ENCODE measurements around the gene ERBB4.

Gene ERBB4

DNA sequence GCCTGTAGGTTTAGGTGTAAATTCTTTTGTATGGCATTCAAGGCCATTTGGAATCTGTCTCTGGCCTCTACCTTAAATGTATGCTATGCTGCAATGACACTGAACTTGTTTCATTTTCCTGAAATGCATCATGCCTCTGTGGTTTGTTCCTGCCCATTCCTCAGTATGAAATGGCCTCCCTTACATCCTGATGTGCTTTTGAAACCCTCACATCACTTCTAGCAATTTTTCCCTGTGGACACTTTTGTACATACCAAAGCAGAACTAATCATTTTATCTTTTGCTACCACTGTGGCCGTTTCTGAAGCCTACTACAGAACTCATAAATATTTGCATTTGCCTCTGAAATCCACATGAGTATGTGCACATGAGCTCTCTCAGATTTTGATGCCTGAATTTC, 557.2 kb downstream of the ERBB4 start:
- DNase-seq, result no peak

DNA sequence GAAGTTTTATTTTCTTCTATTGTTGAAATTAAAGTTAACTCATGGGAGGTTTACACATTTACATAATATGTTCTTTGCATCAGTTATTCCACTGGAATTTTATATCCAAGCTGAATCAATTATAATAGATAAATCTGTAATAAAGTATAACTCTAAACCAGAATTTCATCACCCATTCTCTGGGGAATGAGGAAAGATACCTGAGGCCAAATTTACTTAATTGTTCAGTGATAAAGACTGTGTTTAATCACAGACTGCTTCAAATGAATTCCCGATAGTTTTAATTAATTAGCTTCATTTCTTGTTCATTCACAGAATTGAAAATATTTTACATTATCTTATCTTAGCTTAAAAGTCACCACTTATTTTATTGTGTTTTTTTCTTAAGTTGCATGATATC, 562.5 kb downstream of the ERBB4 start:
- DNase-seq, result no peak

DNA sequence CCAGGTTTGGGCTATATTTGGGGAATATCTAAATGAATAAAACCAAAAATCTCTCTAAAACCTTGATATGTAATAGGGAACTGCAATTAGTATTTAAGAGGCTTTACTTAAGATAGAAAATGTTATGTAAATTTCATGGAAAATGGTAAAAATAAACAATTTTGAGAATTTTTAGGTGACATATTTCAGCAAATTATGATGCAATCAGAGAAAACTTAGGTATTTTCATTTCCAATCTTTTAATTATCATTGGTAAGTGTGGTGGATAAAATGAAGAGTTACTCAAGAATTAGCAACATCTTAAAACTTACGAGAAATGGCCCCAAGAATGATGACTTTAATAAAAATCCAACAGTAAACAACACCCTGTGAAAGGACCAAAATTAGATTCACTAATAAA, 571.4 kb downstream of the ERBB4 start:
- no peak for DNase-seq

DNA sequence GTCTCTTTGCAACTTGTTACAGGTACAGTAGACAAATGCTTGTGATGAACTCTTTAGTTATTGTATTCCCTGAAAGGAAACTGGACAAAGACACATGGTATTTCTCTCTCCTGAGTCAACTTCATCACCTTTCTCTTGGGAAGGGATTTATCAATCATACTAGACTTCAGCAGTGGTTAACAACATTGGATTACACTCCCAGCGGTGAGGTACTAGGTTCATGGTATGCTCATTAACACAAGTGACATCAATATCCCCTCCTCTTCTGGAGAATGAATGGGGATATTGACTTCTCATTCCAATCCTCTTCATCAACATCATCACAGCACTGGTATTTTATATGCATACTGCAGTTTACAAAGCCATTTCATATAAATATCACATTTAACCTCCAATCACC, 574.6 kb downstream of the ERBB4 start:
- no peak for DNase-seq

DNA sequence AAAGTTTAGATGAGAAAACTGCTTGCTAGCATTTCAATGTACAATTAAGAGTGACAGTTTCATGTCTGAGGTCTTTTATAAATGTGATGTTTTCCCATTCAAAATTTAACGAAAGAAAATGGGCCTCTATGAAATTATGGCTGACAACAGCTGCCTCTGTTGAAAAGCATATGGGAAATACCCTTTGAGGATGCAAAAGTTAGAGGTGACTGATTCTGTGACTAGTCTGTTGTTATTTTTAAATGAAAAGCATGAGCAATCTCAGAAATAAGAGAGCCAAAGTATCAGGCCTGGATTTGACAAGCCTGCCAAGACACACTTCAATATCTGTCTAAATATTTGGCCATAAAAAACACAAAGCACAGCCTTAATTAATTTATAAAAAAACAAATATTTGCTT, 580.8 kb downstream of the ERBB4 start:
- DNase-seq, result no peak

DNA sequence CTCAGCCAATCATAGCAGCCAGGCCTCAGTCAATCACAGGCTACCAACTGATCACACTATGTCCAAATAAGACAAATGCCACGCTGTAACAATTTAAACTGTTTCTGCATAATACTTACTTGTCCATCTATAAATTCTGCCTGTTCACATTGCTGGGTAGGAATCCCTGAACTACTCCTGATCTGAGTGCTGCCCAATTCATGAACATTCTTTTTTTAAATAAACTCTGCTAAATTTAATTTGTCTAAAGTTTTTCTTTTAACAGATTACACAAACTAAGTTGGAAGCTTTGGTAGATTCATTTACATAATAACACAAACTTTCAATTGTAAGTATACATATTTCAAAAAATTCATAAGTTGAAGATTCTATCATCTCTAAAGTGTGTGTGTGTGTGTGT, 583.0 kb downstream of the ERBB4 start:
- DNase-seq, result no peak

DNA sequence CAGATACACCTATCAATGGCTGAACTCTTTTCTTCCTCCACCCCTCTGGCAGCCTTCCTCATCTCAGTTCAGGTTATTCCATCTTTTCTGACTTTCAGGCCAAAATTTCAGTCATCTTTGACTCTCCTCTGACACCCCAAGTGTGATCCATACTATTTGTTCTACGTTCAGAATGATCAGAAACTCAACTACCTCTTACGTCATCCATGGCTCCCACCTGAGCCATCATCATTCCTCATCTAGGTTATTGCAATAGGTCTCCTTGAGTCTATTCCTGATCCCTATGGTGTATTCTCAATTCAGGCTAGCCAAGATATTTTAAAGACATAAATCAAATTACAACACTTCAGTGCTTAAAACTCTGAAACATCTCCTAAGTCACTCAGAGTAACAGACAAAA, 589.7 kb downstream of the ERBB4 start:
- DNase-seq, result no peak

GRCh38 chr2:211946960-211947359, 591.6 kb downstream of the ERBB4 start:
- no peak for DNase-seq

GRCh38 chr2:211944572-211944971, 594.0 kb downstream of the ERBB4 start:
- no peak for DNase-seq

DNA sequence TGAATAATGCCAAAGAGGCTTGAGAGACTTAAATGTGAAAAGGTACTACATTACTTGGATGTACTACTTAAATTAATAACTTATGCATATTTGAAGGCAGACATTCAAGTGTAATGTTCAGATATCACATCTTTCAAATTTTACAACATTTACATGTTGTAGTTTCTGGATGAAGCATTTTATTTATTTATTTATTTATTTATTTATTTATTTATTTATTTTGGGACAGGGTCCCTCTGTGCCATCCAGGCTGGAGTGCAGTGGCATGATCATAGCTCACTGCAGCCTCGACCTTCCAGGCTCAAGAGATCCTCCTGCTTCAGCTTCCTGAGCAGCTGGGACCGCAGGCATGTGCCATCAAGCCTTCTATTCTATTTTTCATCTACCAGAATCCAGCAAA, 596.4 kb downstream of the ERBB4 start:
- DNase-seq, result no peak

DNA sequence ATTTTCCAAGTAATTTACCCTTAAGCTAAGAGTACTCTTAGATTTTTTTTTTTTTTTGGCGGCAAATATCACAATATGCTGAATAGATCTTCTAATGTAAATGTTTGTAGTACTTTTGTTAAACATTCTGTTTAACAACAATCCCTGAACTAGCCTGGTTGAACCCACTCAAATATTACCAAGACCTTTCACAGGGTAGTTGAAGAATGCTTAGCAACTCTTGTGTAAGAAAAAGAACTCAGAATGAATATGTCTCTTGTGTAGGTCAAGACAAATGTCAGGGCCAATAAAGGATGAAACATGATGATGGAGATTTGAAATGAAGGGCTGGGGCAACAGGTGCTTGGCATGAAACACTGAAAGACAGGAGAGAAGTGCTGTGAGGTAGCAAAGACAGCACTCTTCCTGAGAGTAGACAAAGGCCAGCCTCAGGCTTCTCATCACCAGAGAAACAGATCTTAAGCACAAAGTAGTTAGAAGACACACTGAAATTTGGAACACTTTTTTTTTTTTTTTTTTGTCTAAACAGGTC, 597.3 kb downstream of the ERBB4 start:
- DNase-seq, result no peak

DNA sequence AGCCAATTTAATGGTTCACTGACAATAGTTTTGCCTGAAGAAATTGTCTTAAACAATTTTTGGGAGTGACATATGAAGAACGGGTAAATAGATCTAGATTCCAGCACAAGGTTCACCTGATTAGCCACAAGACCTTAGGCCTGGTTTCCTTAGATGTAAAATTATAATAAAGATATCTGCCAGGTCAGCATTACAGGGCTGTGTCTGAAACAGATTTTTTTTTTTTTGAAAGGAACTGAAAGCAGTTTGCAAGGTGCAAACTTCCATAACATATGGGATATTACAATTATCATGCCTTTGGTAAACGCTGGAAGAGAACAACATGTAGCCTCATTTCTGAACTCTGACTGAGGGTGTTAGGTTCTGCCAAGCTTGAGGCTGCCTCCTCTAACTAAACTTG, 599.4 kb downstream of the ERBB4 start:
- DNase-seq, result no peak

DNA sequence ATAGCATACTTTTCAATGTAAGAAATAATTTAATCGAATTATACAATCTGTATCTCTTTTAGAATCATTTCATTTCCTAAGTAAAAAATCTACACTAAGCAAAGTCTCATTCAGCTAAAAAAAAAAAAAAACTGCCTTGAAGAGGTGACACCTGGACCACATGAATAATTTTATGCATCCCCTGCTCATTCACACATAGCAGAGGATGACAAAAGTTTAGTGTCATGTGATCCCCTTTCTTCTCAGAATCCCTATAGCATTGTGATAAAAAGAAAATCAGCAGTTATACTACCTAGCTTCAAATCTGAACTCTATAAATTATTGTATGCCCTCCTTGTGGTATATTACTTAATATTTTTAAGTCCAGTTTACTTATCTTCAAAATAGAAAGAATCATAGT, 603.8 kb downstream of the ERBB4 start:
- no peak for DNase-seq

- no peak for DNase-seq
Observed at GRCh38 chr2:211931314-211931713, 607.3 kb downstream of the ERBB4 start.

GRCh38 chr2:211930331-211930730, 608.3 kb downstream of the ERBB4 start:
- no peak for DNase-seq

DNA sequence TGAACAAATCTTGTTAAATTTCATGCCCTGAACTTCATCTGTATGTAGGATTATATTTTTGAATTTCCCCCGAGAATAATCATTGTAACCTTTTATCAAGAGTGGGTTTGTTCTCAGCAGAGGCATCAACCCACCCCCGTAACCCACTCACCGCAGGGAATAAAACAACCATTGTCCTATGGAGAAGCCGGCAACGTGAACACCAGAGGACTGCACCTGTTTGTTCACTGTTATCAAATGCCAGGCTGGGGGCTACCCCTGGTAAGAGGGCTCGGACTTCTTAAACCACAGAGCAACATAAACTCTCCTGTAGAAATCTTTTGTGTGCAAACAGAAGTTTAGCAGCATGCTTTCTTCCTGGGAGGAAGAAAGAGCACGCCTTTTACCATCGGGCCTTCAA, 610.4 kb downstream of the ERBB4 start:
- no peak for DNase-seq

DNA sequence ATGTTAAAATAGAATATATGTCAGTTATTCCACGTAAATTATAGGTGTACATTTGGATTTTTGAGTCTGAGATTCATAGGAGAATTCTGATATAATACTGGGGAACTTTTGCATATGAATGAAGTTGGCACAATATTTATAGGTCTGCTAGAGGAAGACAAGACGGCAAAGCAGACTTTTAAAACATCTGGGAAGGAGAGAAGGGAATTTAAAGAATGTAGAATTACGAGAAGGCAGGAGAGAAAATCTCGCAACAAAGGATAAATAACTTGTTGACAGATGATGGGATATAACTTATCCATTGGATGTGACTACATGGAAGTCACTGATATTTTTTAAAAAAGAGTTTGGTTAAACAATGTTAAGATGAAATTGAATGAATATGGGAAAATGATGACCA, 615.6 kb downstream of the ERBB4 start:
- DNase-seq, result no peak

DNA sequence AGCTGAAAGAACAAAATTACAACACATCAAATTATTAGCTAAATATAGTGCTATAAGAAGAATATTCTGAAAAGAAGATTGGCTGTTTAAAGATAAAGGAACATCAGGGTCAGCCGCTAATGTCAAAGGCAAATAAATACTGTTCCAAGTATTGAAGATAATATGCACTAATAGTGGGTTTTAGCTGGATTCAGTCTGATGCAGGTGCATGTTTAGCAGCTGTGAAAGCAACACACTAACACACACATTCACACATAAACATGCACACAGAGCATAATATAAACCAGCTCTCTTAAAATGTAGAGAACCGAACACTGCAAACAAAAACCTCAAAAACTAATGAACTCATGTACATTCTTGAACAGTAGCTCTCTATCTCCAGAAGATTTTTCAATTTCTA, 634.6 kb downstream of the ERBB4 start:
- no peak for DNase-seq

DNA sequence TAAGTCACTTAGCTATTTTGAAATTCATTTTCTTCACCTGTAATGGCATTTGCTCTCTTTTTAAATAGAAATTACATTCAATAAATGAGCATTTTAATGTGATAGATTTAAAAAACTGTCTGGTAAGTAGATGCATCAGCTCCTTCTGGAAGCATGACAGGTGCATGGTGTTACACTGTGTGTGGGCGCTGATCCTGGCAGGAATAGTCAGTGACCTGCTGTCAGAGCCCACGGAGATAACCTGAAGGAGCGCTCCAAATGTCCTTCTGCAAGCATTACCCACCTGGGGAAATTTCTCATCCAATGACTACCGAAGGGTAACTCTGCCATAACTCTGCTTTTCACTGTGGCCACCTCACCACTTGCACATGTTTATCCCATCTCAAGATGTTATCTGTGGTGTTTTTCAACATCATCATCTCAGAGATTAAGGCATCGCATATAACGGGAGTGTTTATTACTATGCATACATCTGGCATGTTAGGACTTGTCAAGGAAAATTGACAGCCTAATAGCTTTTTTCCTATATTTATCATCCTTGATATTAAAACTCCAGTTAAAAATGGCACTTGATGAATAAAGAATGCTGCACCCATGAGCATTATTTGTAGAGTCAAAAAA, 637.3 kb downstream of the ERBB4 start:
- DNase-seq, result no peak

DNA sequence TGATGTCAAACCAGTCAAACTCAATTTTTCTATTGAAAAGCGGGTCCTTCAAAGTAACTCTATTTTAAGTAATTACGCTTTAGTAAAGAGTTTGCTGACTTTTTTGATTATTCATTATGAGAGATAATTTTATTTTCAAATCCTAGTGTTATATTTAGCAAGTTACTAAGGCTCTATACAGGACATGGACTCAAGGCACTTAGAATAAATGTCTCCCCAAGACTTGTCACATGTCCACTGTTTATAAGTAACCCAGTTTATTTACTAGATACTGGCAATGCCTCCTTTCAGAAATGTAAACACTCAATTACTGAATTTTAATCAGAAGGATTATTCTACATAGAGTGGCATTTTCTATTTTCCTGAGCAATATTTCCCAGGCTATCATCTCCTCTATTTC, 638.1 kb downstream of the ERBB4 start:
- DNase-seq, result no peak

DNA sequence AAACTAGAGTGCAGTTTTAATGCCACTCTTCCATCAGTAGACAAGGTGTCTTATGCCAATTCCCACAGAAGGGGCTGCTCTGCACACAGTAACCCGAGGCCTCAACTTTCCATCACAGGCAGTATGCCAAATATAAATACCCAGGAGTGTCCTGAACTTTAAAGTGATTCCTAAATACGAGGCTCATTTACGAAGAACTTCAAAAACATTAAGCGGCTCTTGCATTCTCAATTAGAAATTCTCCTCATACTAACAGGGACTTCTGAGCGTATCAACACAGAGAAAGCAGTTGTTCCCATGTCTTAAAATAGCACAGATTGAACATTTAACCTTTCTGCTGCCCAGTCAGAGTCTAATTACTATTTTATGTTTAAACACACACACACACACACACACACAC, 638.6 kb downstream of the ERBB4 start:
- no peak for DNase-seq

DNA sequence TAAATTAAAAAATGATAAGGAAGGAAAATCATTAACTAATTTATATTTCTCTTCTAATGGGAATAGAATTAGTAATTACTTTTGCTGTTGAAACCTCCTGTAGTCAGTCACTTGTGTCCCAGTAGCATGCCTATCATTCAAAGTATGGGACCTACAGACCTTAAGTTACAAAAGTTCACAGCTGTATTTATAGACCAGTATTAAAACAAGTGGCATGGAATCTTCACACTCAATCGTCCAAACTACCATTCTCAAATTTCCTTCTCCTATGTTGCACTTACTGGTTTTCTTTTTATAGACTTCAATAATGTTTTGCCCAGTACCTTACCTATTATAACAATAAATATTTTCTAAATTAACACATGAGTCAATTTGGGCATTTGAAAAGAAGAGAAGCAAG, 639.9 kb downstream of the ERBB4 start:
- no peak for DNase-seq

GRCh38 chr2:211881449-211881848, 657.2 kb downstream of the ERBB4 start:
- no peak for DNase-seq

GRCh38 chr2:211879323-211879722, 659.3 kb downstream of the ERBB4 start:
- no peak for DNase-seq

DNA sequence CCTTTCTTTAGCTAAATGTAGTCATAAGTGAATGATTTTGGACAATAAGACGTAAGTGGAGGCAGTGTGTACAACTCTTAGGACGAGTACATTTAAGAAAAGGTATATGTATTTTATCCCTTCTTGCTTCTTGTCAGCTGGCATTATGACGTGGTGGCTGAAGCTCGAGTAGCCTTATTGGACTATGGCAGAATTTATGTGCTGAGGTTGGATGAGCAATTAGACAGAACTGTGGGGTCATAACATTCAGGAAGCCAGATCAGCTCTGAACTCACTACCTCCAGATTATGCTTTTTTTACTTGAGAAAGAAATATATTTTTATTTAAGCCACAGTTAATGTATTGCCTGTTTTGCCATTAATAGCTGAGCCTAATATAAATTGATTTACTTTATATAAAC, 661.5 kb downstream of the ERBB4 start:
- DNase-seq, result no peak

- no peak for DNase-seq
Observed at GRCh38 chr2:211875488-211875887, 663.1 kb downstream of the ERBB4 start.
